HG03196 (cell line): Measurements from ENCODE around the gene ACOX1.
"Not testable (repeated sequence)": the region's sequence is repeated elsewhere in the genome, so short reads cannot be mapped to it uniquely, and the experiment has no call there.

Experiments
- ATAC-seq: cut with Tn5 transposase; IDR thresholded peaks from one replicate; pipeline ENCODE4 v1.9.1; 2021; ENCODE audit not compliant: unreplicated experiment

ACOX1 gene

GRCh38 chr17:75981019-75981615, 2.2 kb upstream of the ACOX1 start:
- no peak for ATAC-seq

- ATAC-seq = no peak
Observed at GRCh38 chr17:75980188-75981018, 1.4 kb upstream of the ACOX1 start.

- no peak for ATAC-seq
Observed at GRCh38 chr17:75979705-75980187, 780 bp upstream of the ACOX1 start.

GRCh38 chr17:75976175-75976848, 2.7 kb downstream of the ACOX1 start:
- no peak for ATAC-seq

GRCh38 chr17:75975757-75976174, 3.2 kb downstream of the ACOX1 start:
- ATAC-seq = no peak

- not testable (repeated sequence) for ATAC-seq
Observed at GRCh38 chr17:75975187-75975586, 3.8 kb downstream of the ACOX1 start.

- ATAC-seq = no peak
Observed at GRCh38 chr17:75970626-75971025, 8.3 kb downstream of the ACOX1 start.

- no peak for ATAC-seq
Observed at GRCh38 chr17:75970011-75970523, 8.9 kb downstream of the ACOX1 start.

GRCh38 chr17:75969044-75969443, 9.9 kb downstream of the ACOX1 start:
- ATAC-seq = not testable (repeated sequence)

GRCh38 chr17:75965468-75965867, 13.5 kb downstream of the ACOX1 start:
- no peak for ATAC-seq

GRCh38 chr17:75959839-75960511, 19.0 kb downstream of the ACOX1 start:
- ATAC-seq = no peak

- ATAC-seq = no peak
Observed at GRCh38 chr17:75959051-75959838, 19.7 kb downstream of the ACOX1 start.

GRCh38 chr17:75950855-75951554, 28.0 kb downstream of the ACOX1 start:
- no peak for ATAC-seq

GRCh38 chr17:75950421-75950820, 28.5 kb downstream of the ACOX1 start:
- ATAC-seq = no peak

- ATAC-seq = no peak
Observed at GRCh38 chr17:75945211-75945610, 33.8 kb downstream of the ACOX1 start.

GRCh38 chr17:75943491-75943890, 35.5 kb downstream of the ACOX1 start:
- ATAC-seq = no peak

- ATAC-seq = no peak
Observed at GRCh38 chr17:75942473-75942872, 36.5 kb downstream of the ACOX1 start.

- no peak for ATAC-seq
Observed at GRCh38 chr17:75941442-75941819, 37.5 kb downstream of the ACOX1 start.

- ATAC-seq = peak; percentile 94
Observed at GRCh38 chr17:75940727-75941441, 38.1 kb downstream of the ACOX1 start, which contains the start of gene FBF1. Gene FBF1 (minus strand): TSS chr17:75941042. CDS start chr17:75938149, 2,893 bp downstream.
